ENCODE data around the gene MRM3. TPM values are rescaled to one million over a fixed set of nuclear protein-coding genes. Genes with fewer than 3 reads are reported as not detected.
"Not testable (repeated sequence)": the region's sequence is repeated elsewhere in the genome, so short reads cannot be mapped to it uniquely, and the experiment has no call there.

MRM3 gene
- total and polyA plus RNA-seq, 10 donors = 13.5 to 23.1 (median 17.1) TPM

- H3K27ac ChIP-seq = peak overlapping the region in 1 of 8 donors; percentile 4
- no peak for DNase-seq
- intact Hi-C loops (cut with DNase I; ENCODE audit: low total_unique reads) = no loop called here
- WGBS, 5 donors = 80 to 94% (median 90%) methylated on average over 5 of the region's 5 CpGs
- TF ChIP-seq POLR2A (IDR thresholded peaks at IDR 0.05) (no peak), POLR2AphosphoS5 (IDR thresholded peaks at IDR 0.05) (no peak)
- TF ChIP-seq, protein P1, sequence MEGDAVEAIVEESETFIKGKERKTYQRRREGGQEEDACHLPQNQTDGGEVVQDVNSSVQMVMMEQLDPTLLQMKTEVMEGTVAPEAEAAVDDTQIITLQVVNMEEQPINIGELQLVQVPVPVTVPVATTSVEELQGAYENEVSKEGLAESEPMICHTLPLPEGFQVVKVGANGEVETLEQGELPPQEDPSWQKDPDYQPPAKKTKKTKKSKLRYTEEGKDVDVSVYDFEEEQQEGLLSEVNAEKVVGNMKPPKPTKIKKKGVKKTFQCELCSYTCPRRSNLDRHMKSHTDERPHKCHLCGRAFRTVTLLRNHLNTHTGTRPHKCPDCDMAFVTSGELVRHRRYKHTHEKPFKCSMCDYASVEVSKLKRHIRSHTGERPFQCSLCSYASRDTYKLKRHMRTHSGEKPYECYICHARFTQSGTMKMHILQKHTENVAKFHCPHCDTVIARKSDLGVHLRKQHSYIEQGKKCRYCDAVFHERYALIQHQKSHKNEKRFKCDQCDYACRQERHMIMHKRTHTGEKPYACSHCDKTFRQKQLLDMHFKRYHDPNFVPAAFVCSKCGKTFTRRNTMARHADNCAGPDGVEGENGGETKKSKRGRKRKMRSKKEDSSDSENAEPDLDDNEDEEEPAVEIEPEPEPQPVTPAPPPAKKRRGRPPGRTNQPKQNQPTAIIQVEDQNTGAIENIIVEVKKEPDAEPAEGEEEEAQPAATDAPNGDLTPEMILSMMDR (IDR thresholded peaks at IDR 0.05 in 8 of 11, conservative IDR thresholded peaks at IDR 0.05 in 3 of 11) = no peak
- no peak overlapping the region for H3K4me3 ChIP-seq
- no peaks in the 10 kb centered on the region for H3K27me3 ChIP-seq (replicated peaks in 1 of 7)
- H3K9me3 ChIP-seq = no peaks in the 10 kb centered on the region
- peaks cover 0 to 6% (median 0%) of the 10 kb centered on the region in 6 donors for H3K4me1 ChIP-seq
- H3K36me3 ChIP-seq = peaks cover 13 to 100% (median 90%) of the 10 kb centered on the region in 6 donors
Observed at GRCh38 chr17:774313-774584, 7.9 kb upstream of the MRM3 start.

DNA sequence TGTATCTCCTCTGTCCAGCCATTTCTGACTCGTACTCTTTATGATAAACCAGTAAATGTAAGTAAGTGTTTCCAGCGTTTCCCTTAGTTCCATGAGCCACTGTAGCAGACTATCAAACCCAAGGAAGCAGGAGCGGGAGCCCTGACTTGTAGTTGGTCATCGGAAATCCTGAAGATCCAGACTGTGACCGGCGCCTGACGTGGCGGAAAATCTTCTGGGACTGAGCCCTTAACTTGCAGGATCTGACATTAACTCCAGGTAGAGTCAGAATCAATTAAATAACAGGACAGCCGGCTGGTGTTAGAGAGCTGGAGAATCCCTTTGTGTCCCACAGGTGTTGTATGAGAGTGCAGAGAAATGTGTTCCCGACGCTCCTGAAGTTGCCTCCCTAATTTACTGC lies 4.1 kb upstream of the MRM3 start:
- WGBS, 5 donors = 93 to 98% (median 95%) methylated on average over 11 of the region's 11 CpGs

GRCh38 chr17:784143-784542 lies 2.0 kb downstream of the MRM3 start:
- DNase-seq = no peak

More for the DNA sequence above, 4.1 kb upstream of the MRM3 start:
- Histone ChIP-seq H3K36me3 (peaks cover 3 to 71% (median 57%) of the 10 kb centered on the region in 6 donors), H3K9me3 (no peaks in the 10 kb centered on the region), H3K27me3 (replicated peaks in 1 of 7) (no peaks in the 10 kb centered on the region), H3K27ac (no peak overlapping the region), H3K4me1 (peaks cover 11 to 37% (median 26%) of the 10 kb centered on the region in 6 donors), H3K4me3 (no peak overlapping the region)
- no peak for TF ChIP-seq POLR2A (IDR thresholded peaks at IDR 0.05)
- TF ChIP-seq, protein P1 (IDR thresholded peaks at IDR 0.05 in 8 of 11, conservative IDR thresholded peaks at IDR 0.05 in 3 of 11) = no peak
- no peak for TF ChIP-seq POLR2AphosphoS5 (IDR thresholded peaks at IDR 0.05)
- intact Hi-C loops (cut with DNase I; ENCODE audit: low total_unique reads) = no loop called here
- DNase-seq = no peak

GRCh38 chr17:785901-786300 lies 3.7 kb downstream of the MRM3 start:
- peaks cover 0 to 66% (median 31%) of the 10 kb centered on the region in 6 donors for H3K36me3 ChIP-seq
- DNase-seq; H3K27me3 ChIP-seq (replicated peaks in 1 of 7); H3K27ac ChIP-seq; H3K4me3 ChIP-seq; intact Hi-C loops (cut with DNase I; ENCODE audit: low total_unique reads); H3K9me3 ChIP-seq: not testable (repeated sequence)
- WGBS, 5 donors = 93 to 97% (median 95%) methylated on average over 7 of the region's 7 CpGs
- H3K4me1 ChIP-seq = peaks cover 18 to 53% (median 29%) of the 10 kb centered on the region in 6 donors

More at GRCh38 chr17:784143-784542, 2.0 kb downstream of the MRM3 start:
- Histone ChIP-seq H3K36me3 (peaks cover 0 to 62% (median 19%) of the 10 kb centered on the region in 6 donors), H3K4me1 (peaks cover 21 to 70% (median 38%) of the 10 kb centered on the region in 6 donors), H3K4me3 (no peak overlapping the region), H3K27ac (no peak overlapping the region), H3K27me3 (replicated peaks in 1 of 7) (no peaks in the 10 kb centered on the region), H3K9me3 (no peaks in the 10 kb centered on the region)
- TF ChIP-seq, protein P1 (IDR thresholded peaks at IDR 0.05 in 8 of 11, conservative IDR thresholded peaks at IDR 0.05 in 3 of 11) = no peak
- TF ChIP-seq POLR2AphosphoS5 (IDR thresholded peaks at IDR 0.05) = no peak
- no peak for TF ChIP-seq POLR2A (IDR thresholded peaks at IDR 0.05)
- WGBS, 5 donors = 65 to 81% (median 78%) methylated on average over 3 of the region's 3 CpGs
- intact Hi-C loops (cut with DNase I; ENCODE audit: low total_unique reads) = no loop called here

Measured in spleen (tissue), 11 donors.